ENCODE measurements around the gene ZBTB40.

Gene ZBTB40

DNA sequence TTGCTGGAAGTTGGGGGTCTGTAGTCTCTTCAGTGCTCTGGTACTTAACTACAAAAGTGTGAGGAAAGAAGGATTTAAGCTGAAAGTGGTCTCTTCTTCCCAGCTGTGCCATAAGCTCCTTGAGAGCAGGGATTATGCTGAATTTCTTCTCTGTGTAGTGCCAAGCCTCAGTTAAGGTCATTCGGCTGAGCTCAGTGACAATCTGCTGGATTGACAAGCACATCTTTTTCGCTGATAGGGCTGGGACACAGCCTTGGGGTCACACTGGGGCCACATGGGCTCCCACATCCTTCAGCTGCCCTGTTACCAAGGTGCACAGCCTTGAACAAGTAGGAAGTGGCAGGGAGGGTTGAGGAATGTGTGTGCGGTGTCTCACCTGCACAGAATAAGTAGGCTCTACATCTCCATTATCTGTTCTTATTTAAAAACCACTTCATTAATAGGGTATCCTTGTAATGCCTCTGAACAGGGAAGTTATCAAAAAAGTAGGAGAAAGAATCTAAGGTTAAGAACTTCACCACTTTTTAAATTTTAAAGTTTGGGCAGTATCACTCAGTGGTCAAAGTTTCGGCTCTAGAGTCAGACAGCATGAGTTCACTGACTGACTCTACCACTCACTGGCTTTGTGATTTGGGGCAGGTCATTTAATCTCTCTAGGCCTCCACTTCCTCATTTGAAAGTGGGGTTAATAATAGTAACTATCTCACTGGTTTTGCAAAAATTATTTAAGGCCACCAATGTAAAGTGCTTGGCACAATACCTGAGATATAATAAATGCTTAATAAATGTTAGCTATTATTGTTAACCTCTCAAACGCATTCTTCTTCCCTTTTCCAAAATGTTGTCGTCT is 10.3 kb downstream of the ZBTB40 start:
- Histone ChIP-seq H3K9me3 (ENCODE audit: insufficient read depth, low read depth, low read length) (no peaks in the 10 kb centered on the region; the same call in 1 of the 2 replicates), H3F3A (ENCODE audit: low read depth) (no peaks in the 10 kb centered on the region), H4K20me1 (ENCODE audit: insufficient read depth, low read length, poor library complexity, severe bottlenecking) (no peaks in the 10 kb centered on the region), H3K27me3 (ENCODE audit: insufficient read depth, low read length, poor library complexity, severe bottlenecking) (no peaks in the 10 kb centered on the region), H3K4me1 (ENCODE audit: insufficient read depth, low read length, poor library complexity, severe bottlenecking) (peaks cover 8% of the 10 kb centered on the region), H3K36me3 (ENCODE audit: insufficient read depth, low read length) (no peaks in the 10 kb centered on the region), H2AFZ (ENCODE audit: low read length) (no peak overlapping the region), H3K79me2 (ENCODE audit: insufficient read depth, low read length) (peaks cover 61% of the 10 kb centered on the region; the same call in 1 of the 2 replicates), H3K4me2 (ENCODE audit: low read depth, low read length, poor library complexity, severe bottlenecking) (no peak overlapping the region), H3K9ac (ENCODE audit: low read depth, low read length, poor library complexity, severe bottlenecking) (no peak overlapping the region), H3K4me3 (ENCODE audit: low read length, poor library complexity, severe bottlenecking) (no peak overlapping the region), H3K9me2 (replicated peaks; ENCODE audit: low read depth, low read length) (no peaks in the 10 kb centered on the region)
- TF ChIP-seq CTCF (conservative IDR thresholded peaks at IDR 0.05; ENCODE audit: low read length) (no peak), EZH2phosphoT487 (IDR thresholded peaks at IDR 0.05; ENCODE audit: borderline replicate concordance) (no peak)

GRCh38 chr1:22462928-22463327 is 11.3 kb downstream of the ZBTB40 start:
- Histone ChIP-seq H3K9me2 (replicated peaks; ENCODE audit: low read depth, low read length) (no peaks in the 10 kb centered on the region), H3K9ac (ENCODE audit: low read depth, low read length, poor library complexity, severe bottlenecking) (no peak overlapping the region), H3K4me2 (ENCODE audit: low read depth, low read length, poor library complexity, severe bottlenecking) (no peak overlapping the region), H3K27me3 (ENCODE audit: insufficient read depth, low read length, poor library complexity, severe bottlenecking) (no peaks in the 10 kb centered on the region), H3F3A (ENCODE audit: low read depth) (no peaks in the 10 kb centered on the region), H2AFZ (ENCODE audit: low read length) (no peak overlapping the region), H4K20me1 (ENCODE audit: insufficient read depth, low read length, poor library complexity, severe bottlenecking) (no peaks in the 10 kb centered on the region), H3K36me3 (ENCODE audit: insufficient read depth, low read length) (no peaks in the 10 kb centered on the region), H3K4me1 (ENCODE audit: insufficient read depth, low read length, poor library complexity, severe bottlenecking) (peaks cover 8% of the 10 kb centered on the region), H3K79me2 (ENCODE audit: insufficient read depth, low read length) (peaks cover 56% of the 10 kb centered on the region; the same call in 1 of the 2 replicates), H3K9me3 (ENCODE audit: insufficient read depth, low read depth, low read length) (no peaks in the 10 kb centered on the region; the same call in 1 of the 2 replicates), H3K4me3 (ENCODE audit: low read length, poor library complexity, severe bottlenecking) (no peak overlapping the region)
- TF ChIP-seq EZH2phosphoT487 (IDR thresholded peaks at IDR 0.05; ENCODE audit: borderline replicate concordance) = no peak
- no peak for TF ChIP-seq CTCF (conservative IDR thresholded peaks at IDR 0.05; ENCODE audit: low read length)

GRCh38 chr1:22465015-22465565 is 13.4 kb downstream of the ZBTB40 start:
- Histone ChIP-seq H3K79me2 (ENCODE audit: insufficient read depth, low read length) (peaks cover 61% of the 10 kb centered on the region), H3F3A (ENCODE audit: low read depth) (no peaks in the 10 kb centered on the region), H3K4me1 (ENCODE audit: insufficient read depth, low read length, poor library complexity, severe bottlenecking) (peaks cover 8% of the 10 kb centered on the region), H3K9me2 (replicated peaks; ENCODE audit: low read depth, low read length) (no peaks in the 10 kb centered on the region), H3K4me3 (ENCODE audit: low read length, poor library complexity, severe bottlenecking) (no peak overlapping the region), H3K4me2 (ENCODE audit: low read depth, low read length, poor library complexity, severe bottlenecking) (no peak overlapping the region), H4K20me1 (ENCODE audit: insufficient read depth, low read length, poor library complexity, severe bottlenecking) (no peaks in the 10 kb centered on the region), H2AFZ (ENCODE audit: low read length) (no peak overlapping the region), H3K9me3 (ENCODE audit: insufficient read depth, low read depth, low read length) (no peaks in the 10 kb centered on the region; the same call in 1 of the 2 replicates), H3K27me3 (ENCODE audit: insufficient read depth, low read length, poor library complexity, severe bottlenecking) (no peaks in the 10 kb centered on the region), H3K36me3 (ENCODE audit: insufficient read depth, low read length) (no peaks in the 10 kb centered on the region), H3K9ac (ENCODE audit: low read depth, low read length, poor library complexity, severe bottlenecking) (no peak overlapping the region)
- TF ChIP-seq CTCF (conservative IDR thresholded peaks at IDR 0.05; ENCODE audit: low read length) = no peak
- no peak for TF ChIP-seq EZH2phosphoT487 (IDR thresholded peaks at IDR 0.05; ENCODE audit: borderline replicate concordance)
